GM19351 (cell line): ENCODE data around the gene AKR1C2.
"Not testable (repeated sequence)": the region's sequence is repeated elsewhere in the genome, so short reads cannot be mapped to it uniquely, and the experiment has no call there.

Source experiments
- ATAC-seq: cut with Tn5 transposase; IDR thresholded peaks from one replicate; pipeline ENCODE4 v1.9.1; 2021; ENCODE audit warnings: mild to moderate bottlenecking, moderate library complexity; ENCODE audit not compliant: unreplicated experiment

The AKR1C2 gene

GRCh38 chr10:5003127-5004029 lies at the start of gene AKR1C2:
AKR1C2 (minus strand) TSS chr10:5003857; CDS start chr10:5003835, 22 bp downstream.
- not testable (repeated sequence) for ATAC-seq

- ATAC-seq: not testable (repeated sequence)
Observed at GRCh38 chr10:5052951-5053500, 49.4 kb upstream of the AKR1C2 start.

GRCh38 chr10:5047912-5048628 lies 44.4 kb upstream of the AKR1C2 start:
- no peak for ATAC-seq

GRCh38 chr10:5047055-5047454 lies 43.4 kb upstream of the AKR1C2 start:
- not testable (repeated sequence) for ATAC-seq

- no peak for ATAC-seq
Observed at GRCh38 chr10:5046410-5046809, 42.8 kb upstream of the AKR1C2 start.

GRCh38 chr10:5045095-5045494 lies 41.4 kb upstream of the AKR1C2 start:
- no peak for ATAC-seq

GRCh38 chr10:5043716-5044115 lies 40.1 kb upstream of the AKR1C2 start:
- ATAC-seq: no peak

- no peak for ATAC-seq
Observed at GRCh38 chr10:5042922-5043321, 39.3 kb upstream of the AKR1C2 start.

- ATAC-seq: no peak
Observed at GRCh38 chr10:5041471-5042023, 37.9 kb upstream of the AKR1C2 start.

- no peak for ATAC-seq
Observed at GRCh38 chr10:5040781-5041470, 37.3 kb upstream of the AKR1C2 start.

- no peak for ATAC-seq
Observed at GRCh38 chr10:5040010-5040673, 36.5 kb upstream of the AKR1C2 start.

GRCh38 chr10:5038733-5039132 lies 35.1 kb upstream of the AKR1C2 start:
- no peak for ATAC-seq

- ATAC-seq: no peak
Observed at GRCh38 chr10:5038101-5038500, 34.4 kb upstream of the AKR1C2 start.

GRCh38 chr10:5036511-5036910 lies 32.9 kb upstream of the AKR1C2 start:
- ATAC-seq: no peak

- ATAC-seq: no peak
Observed at GRCh38 chr10:5035356-5035755, 31.7 kb upstream of the AKR1C2 start.

- ATAC-seq: no peak
Observed at GRCh38 chr10:5034588-5034987, 30.9 kb upstream of the AKR1C2 start.

- no peak for ATAC-seq
Observed at GRCh38 chr10:5033061-5033778, 29.6 kb upstream of the AKR1C2 start.

GRCh38 chr10:5032444-5032843 lies 28.8 kb upstream of the AKR1C2 start:
- not testable (repeated sequence) for ATAC-seq

GRCh38 chr10:5031588-5031987 lies 27.9 kb upstream of the AKR1C2 start:
- ATAC-seq: not testable (repeated sequence)

- ATAC-seq: no peak
Observed at GRCh38 chr10:5030989-5031388, 27.3 kb upstream of the AKR1C2 start.
